GM19351 (cell line): Measurements from ENCODE around the gene PDXP.
A peak's percentile ranks its signal among the peaks of the same experiment; 100 is the strongest.
"Not testable (repeated sequence)": the region's sequence is repeated elsewhere in the genome, so short reads cannot be mapped to it uniquely, and the experiment has no call there.

Source experiments
- ATAC-seq: cut with Tn5 transposase; IDR thresholded peaks from one replicate; pipeline ENCODE4 v1.9.1; 2021; ENCODE audit warnings: mild to moderate bottlenecking, moderate library complexity; ENCODE audit not compliant: unreplicated experiment

The PDXP gene, protein sequence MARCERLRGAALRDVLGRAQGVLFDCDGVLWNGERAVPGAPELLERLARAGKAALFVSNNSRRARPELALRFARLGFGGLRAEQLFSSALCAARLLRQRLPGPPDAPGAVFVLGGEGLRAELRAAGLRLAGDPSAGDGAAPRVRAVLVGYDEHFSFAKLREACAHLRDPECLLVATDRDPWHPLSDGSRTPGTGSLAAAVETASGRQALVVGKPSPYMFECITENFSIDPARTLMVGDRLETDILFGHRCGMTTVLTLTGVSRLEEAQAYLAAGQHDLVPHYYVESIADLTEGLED

GRCh38 chr22:37658133-37659065, at the start of gene PDXP:
Gene PDXP (plus strand): TSS chr22:37658723. CDS start chr22:37658783, 60 bp downstream.
- peak; percentile 86 for ATAC-seq

DNA sequence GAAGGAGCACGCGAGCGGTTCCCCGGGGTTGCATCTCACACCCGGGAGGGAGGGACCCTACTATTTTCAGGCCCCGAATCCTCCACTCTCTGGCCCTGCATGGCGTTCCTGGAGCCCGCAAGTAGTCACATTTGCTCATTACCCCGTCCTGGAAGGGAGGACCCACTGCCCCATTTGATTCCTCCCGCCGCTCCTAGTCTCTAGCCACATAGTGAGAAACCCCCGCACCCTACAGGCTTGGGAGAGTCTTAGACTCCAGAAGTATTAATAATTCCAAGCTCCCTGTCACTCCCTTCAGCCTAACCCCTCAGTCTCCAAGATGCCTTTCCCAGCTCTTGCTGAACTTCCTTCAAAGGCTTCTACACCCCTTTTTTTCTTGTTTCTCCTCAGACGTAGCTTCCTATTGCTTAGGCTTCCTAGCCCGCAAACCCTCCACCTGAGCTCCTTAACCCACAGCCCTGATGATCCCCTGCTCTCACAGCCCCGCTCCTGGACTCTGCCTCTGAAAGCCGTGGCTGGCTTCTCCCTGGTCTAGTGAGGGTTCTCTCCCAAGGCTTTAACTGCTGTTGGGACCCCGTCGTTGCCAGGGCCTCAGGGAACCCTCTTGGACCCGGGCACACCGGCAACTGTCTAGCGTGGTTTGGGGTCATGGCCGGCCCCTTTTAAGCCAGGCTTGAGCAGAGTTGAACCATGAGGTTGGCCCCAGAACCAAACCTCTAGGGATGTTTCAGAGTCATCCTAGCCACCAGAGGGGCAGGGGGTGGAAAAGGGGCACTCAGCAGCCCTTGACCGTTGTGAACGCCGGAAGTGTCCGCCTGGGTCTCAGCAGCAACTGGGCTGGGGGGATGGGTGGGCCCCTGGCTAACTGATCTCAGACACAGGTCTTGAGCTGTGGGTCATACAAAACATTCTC, 49.0 kb upstream of the PDXP start:
- ATAC-seq, result no peak

GRCh38 chr22:37610153-37610475, 48.4 kb upstream of the PDXP start:
- not testable (repeated sequence) for ATAC-seq

DNA sequence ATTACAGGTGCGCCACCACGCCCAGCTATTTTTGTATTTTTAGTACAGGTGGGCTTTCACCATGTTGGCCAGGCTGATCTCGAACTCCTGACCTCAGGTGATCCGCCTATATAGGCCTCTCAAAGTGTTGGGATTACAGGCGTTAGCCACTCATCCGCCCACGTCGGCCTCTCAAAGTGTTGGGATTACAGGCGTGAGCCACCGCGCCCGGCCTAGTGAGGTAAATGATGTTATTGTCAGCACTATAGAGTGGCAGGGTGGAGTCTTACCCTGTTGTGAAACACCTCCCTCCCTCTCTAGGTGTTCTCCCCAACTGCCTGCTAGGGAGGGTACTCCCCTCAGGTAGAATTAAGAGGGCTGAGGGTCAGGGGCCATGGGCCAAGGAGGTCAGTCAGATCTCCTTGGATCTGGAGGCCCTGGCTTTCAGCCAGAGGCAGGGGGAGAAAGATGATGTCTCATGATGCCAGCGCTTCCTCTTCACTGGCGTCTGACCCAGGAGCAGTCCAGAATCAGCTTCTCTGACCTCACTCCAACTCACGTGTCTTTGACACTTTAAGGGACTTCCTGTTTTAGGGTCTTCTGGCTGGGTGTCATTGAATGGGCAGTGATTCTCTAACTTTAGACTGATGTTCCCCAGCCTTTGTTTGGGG, 47.9 kb upstream of the PDXP start:
- no peak for ATAC-seq

DNA sequence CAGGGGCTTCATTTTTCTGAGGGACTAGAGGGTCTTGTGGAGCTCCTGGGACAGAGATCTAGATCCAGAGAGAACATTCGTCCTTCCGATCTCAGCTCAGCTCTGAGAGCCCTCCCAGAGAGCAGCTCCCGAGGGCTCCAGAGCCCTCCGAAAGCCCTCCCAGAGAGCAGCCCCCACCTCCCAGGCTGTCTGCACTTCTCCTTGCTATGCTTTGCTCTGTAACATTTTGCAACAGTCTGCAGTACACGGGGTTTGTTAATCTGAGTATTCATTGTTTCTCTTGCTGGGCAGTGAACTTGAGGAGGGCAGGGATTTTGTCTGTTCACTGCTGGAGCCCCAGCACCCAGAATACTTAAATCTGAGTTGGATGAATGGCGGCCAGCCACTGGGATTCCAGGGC, 47.3 kb upstream of the PDXP start:
- no peak for ATAC-seq

GRCh38 chr22:37616201-37617083, 42.1 kb upstream of the PDXP start:
- ATAC-seq, result no peak

- no peak for ATAC-seq
Observed at GRCh38 chr22:37617431-37617830, 41.1 kb upstream of the PDXP start.

GRCh38 chr22:37618072-37618656, 40.4 kb upstream of the PDXP start:
- ATAC-seq, result no peak

- ATAC-seq, result no peak
Observed at GRCh38 chr22:37618674-37619073, 39.8 kb upstream of the PDXP start.

- no peak for ATAC-seq
Observed at GRCh38 chr22:37619991-37620390, 38.5 kb upstream of the PDXP start.

GRCh38 chr22:37621352-37621860, 37.1 kb upstream of the PDXP start:
- ATAC-seq, result no peak

- ATAC-seq, result no peak
Observed at GRCh38 chr22:37623075-37624016, 35.2 kb upstream of the PDXP start.

DNA sequence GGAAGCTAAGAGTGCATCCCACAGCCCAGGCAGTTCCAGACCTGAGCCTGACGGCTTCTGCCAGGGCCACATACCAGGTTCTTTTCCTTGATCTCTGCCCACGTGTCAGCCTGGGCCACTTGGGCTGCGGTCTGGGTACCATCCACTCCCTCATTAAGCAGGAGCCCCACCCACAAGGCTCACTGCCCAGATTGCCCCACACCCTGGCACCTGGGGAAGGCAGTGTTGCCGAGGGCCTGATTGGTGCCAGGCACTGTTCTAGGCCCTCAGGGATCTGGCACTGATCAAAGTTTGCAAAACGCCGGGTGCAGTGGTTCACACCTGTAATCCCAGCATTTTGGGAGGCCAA, 34.5 kb upstream of the PDXP start:
- ATAC-seq, result no peak

GRCh38 chr22:37624876-37625275, 33.6 kb upstream of the PDXP start:
- no peak for ATAC-seq

DNA sequence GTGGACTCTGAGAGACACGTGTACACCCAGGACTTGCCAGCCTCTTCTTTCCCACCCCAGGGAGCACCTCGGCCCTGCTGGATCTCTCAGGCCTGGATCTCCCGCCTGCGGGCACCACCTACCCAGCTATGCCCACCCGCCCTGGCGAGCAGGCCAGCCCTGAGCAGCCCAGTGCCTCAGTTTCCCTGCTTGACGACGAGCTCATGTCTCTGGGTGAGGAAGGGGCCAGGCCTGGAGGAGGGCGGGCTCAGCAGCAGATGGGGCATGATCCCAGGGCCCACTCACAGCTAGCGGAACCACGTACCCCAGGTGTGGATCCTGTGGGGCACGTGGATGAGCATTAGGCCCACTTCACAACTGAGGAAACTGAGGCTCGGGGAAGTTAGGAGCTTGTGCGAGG, 32.8 kb upstream of the PDXP start:
- no peak for ATAC-seq

- no peak for ATAC-seq
Observed at GRCh38 chr22:37626144-37626543, 32.4 kb upstream of the PDXP start.

DNA sequence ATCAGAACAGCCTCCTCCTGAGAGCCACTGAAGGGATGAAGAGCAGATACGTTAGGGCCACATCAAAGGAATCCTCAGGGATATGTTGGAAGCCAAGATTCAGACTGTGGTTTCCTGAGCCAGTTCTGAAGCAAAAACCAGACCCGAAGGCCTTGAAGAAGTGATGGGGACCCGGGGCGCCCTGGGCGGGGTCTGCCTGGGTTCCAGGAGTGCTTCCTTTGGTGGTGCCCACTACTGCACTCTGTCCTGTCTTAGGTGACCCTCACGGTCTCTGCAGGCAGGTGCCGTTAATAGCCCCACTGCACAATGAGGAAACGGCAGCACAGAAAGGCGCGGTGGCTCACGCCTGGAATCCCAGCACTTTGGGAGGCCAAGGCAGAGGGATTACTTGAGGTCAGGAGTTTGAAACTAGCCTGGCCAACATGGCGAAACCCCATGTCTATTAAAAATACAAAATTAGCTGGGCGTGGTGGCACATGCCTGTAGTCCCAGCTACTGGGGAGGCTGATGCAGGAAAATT, 31.9 kb upstream of the PDXP start:
- no peak for ATAC-seq

- ATAC-seq, result no peak
Observed at GRCh38 chr22:37627121-37627520, 31.4 kb upstream of the PDXP start.
